T-helper 22 cell (primary cell): ENCODE data around the gene S100B.

Experiments used
- DNase-seq: peaks from one replicate; pipeline ENCODE4 v3.0.0-alpha.2; 2020; ENCODE audit warnings: low read depth

Gene S100B

DNA sequence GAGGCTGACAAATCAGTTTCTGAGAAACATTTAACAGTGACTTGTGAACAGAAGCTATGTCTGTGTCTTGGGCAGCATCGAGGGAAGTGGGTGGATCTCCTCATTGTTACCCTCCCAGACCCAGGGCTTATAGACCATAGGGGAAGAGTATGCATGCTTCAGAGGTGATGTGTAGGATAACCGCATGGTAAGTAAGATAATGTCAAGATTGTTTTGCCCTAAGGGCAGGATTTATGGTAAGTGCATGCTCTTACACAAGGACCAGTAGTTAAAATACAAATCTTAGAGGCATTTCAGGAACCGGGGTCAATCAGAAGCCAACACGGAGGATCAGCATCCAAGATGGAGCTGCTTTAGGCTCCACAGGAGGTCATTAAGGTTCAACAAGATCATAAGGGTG lies 22.8 kb upstream of the S100B start:
- DNase-seq = no peak

DNA sequence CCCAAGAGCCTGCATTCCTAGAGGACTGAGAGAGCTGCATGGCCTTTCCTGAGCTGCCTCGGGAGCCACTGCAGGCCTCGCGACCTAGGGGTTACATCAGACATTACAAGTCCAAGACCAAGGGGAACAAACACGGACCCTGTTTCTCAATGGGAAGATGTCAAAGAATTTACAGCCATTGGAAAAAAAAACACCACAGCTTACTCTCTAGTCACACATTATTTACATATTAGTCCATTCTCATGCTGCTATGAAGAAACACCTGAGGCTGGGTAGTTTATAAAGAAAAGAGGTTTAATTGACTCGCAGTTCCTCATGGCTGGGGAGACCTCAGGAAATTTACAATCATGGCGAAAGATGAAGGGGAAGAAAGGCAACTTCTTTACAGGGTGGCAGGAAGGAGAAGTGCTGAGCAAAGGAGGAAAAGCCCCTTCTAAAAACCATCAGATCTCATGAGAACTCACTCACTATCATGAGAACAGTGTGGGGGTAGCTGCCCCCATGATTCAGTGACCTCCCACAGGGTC lies 22.2 kb upstream of the S100B start:
- DNase-seq = no peak

DNA sequence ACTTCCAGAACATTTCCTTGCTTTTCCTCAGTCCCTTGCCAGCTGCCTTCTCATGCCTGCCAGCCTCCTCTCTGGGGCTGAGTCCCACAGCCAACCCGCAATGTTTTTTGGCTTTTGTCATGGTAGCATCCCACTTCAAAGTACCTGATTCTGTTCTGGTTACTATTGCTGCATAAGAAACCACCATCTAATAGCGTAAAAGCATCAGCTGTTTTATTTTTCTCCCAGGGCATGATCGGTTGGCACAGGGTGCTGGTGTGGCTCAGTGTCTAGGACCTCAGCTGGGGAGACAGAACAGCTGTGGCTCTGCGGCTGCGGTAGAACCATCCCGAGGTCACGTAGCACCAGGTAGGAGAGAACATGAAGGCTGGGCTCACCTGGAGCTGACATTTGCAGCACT lies 21.7 kb upstream of the S100B start:
- DNase-seq = no peak

DNA sequence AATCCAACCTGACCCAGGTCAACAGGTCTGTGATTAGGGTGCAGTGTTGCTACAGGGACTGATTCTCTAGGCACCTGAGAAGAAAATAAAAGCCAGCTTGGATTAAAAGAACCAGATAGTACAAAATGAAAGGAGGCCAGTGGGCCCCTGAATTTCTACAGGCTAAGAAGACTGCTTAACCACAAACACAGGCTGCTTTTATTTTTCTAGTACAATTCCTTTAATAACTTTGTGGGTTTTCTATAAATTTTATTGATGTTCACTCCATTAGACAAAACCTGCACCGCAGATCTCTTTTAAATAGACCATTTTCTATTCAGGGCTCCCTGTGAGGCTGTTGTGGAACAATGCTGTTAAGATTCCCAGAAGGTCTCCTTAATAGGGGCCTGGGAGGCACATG lies 20.9 kb upstream of the S100B start:
- DNase-seq = no peak

DNA sequence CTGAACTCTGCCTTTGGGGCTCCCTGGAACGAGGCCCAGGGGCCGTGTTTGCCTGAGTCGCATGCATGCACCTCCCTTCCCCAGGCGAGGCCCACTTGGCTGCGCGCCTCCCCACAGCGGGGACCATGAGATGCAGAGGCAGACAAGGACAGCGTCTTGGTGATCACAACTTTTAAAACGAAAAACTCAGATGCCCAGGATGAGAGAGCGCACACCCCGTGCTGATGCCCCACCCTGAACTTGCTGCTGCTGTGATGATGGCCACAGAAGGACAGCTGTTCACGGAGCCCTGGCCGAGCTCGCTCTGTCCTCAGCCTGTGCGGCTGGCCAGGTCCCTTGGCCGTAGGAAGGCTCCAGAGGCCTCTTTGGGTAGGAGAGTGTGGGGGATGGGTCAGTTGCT lies 19.2 kb upstream of the S100B start:
- DNase-seq = no peak

DNA sequence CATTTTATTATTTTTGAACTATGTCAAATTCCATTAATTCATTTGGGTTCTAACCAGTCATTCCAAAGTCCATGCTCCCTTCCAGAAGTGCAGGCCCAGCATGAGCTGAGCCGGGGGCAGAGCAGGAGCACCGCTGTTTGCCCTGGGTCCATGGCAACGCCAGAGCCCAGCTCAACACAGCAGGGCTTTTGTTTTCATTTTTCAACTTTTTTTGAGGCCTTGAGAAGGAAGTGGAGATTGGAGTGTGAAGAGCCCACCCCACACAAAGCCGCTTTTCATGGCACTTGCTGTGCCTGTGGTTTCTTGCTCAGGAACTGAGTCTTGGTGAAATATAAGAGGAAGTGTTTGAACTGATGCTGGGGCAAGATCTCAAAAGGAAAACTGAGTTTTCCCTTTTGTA lies 17.3 kb upstream of the S100B start:
- DNase-seq = no peak

DNA sequence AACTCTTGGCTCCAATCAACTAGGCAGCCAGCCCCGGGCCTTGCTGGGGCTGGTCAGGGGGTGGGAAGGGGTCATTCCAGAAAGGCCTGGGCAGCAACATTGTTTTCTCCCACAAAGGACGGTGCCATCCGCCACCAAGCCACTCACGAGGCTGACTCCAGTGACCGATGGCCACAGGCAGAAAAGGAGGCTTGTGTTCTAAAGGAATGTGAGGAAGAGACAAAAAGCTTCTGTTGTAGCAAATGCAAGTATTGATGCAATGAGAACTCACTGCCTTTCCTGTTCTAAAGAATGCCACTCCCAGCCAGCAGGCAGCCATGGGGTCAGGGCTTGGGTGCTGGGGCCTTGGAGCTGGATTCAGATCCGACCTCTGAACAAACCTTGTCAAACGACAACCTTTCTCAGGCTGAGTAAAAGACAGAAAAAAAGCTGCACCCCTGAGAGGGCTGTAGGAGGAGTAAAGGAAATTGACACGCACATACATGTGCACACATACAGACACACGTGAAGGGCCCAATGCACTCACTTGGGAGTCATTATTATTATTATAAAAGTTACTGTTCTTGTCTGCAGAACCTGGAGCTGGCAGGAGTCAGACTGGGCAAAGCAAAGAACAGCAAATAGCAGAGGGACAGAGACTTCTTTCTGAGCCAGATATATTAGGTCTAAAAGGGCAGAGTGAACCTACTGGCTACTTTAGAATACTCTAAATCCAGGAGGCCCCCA lies 16.7 kb upstream of the S100B start:
- DNase-seq = no peak

DNA sequence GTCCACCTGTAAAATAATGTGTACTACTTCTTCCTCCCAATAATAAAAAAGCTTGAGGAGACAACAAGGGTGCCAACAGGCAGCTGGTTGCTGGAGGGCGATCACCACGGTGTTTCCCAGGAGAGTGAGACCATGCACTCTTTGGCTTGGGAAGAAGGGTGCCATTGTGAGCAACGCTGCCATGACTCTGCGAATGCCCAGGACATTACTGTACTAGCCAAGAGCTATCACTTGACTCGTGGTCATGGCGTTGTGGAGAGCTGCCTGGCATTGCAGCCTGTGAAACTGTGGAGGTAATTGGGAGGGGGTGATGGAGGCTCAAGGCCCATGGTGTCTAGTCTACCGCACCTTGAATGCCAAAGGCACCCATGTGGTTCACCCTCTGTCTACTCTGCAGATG lies 16.0 kb upstream of the S100B start:
- DNase-seq = no peak

DNA sequence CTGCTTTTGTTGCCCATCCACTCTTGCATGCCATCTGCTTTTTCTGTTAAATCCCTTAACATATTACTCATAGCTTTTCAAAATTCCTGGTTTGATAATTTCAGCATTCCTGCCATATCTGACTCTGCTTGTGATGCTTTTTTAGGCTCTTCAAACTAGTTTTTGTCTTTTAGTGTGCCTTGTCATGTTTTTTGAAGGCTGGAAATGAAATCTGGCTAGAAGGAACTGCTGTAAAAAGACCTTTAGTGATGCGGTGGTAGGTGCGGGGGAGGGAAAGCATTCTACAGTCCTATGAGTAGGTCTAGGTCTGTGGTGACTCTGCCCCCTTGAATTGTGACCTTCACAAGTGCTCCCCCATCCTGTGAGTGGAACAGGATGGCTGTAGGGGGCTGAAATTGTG lies 15.0 kb upstream of the S100B start:
- DNase-seq = no peak

DNA sequence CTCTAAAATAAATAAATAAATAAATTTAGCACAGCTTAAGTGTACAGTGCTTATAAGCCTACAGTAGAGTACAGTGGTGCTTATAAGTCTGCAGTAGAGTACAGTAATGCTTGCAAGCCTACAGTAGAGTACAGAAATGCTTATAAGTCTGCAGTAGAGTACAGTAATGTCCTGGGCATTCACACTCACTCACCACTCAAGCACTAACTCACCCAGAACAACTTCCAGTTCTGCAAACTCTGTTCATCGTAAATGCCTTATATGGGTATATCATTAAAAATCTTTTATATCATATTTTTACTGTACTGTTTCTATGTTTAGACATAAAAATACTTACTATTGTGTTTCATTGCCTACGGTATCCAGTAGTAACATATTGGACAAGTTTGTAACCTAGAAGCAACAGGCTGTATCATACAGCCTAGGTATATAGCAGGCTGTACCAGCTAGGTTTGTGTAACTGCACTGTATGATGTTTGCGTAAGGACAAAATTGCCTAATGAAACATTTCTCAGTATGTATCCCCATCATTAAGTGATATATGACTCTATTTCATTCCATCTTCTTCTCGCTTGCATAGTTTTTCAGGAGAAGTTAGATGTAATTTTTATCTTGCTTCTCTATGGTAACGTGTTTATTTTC lies 14.0 kb upstream of the S100B start:
- no peak for DNase-seq

DNA sequence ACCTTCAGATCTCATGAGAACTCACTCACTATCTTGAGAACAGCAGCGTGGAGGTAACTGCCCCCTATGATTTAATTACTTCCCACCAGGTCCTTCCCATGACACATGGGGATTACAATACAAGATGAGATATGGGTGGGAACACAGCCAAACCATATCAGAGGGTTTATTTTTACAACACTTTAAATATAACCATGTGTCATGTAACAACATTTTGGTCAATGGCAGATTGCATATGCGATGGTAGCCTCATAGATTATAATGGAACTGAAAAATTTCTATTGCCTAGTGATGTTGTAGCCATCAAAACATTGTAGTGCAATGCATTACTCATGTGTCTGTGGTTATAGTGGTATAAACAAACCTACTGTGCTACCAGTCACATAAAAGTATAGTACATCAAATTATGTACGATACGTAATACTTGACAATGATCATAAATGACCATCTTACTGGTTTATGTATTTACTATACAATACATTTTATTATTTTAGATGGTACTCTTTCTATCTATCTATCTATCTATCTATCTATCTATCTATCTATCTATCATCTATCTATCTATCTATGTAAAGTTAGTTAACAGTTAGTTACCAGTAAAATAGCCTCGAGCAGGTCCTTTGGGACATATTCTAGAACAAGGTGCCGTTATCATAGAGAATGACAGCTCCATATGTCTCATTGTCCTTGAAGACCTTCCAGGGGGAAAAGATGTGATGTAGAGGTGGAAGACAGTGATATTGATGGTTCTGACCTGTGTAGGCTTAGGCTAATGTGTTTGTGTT lies 12.6 kb upstream of the S100B start:
- DNase-seq = no peak

DNA sequence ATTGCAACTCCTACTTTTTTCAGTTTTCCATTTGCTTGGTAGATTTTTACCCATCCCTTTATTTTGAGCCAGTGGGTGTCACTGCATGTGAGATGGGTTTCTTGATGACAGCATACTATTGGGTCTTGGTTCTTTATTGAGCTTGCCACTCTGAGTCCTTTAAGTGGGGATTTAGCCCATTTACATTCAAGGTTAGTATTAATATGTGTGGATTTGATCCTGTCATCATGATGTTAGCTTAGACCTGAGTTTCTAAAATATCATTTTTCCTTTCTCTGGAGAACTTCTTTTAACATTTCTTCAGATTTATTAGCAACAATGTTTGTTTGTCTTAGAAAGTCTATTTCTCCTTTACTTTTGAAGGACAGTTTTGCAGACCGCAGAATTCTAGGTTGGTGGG lies 11.8 kb upstream of the S100B start:
- DNase-seq = no peak

DNA sequence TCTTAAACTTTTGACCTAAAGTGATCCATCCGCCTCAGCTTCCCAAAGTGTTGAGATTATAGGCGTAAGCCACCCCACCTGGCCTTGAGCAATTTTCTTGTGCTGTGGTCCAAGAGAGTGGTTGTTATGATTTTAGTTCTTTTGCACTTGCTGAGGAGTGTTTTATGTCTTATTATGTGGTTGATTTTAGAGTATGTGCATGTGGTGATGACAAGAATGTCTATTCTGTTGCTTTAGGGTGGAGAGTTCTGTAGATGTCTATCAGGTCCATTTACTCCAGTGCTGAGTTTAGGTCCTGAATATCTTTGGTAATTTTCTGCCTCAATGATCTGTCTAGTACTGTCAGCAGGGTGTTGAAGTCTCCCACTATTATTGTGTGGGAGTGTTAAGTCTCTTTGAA lies 11.2 kb upstream of the S100B start:
- DNase-seq = no peak

DNA sequence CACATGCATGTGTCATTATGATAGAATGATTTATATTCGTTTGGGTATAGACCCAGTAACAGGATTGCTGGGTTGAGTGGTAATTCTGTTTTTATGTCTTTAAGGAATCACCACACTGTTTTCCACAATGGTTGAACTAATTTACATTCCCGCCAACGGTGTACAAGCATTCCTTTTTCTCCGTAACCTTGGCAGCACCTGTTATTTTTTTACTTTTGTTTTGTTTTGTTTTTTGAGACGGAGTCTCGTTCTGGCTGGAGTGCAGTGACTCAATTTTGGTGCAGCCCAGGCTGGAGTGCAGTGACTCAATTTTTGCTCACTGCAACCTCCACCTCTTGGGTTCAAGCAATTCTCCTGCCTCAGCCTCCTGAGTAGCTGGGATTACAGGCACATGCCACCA lies 8.5 kb upstream of the S100B start:
- DNase-seq = no peak

DNA sequence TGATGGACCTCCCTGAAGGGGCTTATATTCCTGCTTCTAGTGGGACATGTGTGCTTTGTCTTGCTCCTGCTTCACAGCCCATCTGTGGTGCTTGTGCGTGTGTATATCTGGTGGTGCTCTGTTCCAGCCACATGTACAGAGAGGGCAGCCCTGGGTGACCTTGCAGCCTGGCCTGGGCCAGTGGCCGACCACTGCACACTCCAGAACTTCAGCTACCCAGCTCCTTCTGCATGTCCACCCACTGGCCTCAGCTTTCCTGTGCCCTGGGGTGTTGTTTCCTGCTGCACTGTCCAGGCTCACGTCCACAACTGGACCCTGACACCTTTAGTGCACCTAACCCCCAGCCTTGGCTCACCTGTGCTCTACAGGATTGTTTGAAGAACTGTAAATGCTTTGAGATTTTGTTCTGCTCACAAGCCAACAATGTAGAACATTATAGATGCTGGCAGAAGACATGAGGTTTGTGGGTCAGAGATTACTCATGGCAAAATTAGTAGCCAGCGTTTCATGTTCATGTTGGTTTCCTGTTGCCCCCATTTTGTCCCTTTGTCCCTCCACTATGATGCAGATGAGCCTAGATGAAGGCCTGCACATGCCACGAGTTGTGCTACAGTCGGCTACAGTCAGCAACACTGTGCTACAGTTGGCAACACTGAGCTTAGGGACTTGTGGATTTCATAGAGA lies 5.3 kb upstream of the S100B start:
- DNase-seq = no peak

DNA sequence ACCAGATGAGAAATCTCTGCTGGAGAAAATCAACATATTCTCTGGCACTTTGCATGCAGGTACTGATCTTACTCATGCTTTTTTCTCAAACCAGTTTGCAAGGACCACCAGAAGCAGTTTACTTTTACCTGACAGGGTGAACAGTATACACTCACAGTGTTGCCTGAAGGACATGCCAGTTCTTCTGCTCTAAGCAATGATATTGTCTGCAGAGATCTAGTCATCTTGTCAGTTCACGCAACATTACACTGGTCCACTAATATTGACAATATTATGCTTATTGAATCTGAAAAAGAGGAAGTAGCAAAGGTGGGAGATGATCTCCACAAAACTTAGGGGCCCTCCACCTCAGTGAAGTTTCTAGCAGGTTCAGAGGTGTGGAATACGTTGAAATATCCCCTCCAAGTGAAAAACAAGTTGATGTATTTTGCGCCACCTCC lies 3.8 kb upstream of the S100B start:
- no peak for DNase-seq

DNA sequence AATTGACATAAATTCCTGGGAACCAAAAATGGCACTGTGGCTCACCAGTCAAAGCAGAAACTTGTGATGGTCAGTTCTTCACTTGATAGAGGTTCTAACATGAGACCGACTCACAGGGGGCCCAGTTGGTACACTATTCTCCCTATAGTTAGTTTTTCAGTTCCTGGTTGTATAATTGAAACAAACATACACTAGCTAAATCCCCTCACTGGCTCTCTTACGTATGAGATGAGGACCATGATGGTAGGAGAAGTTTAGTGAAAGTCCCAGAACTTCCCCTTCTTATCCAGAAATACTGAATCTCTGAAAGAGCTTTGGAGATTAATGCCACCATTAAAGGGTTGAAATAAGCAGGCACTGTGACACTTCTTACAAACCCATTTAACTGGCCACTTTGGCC lies 2.8 kb upstream of the S100B start:
- DNase-seq = no peak

DNA sequence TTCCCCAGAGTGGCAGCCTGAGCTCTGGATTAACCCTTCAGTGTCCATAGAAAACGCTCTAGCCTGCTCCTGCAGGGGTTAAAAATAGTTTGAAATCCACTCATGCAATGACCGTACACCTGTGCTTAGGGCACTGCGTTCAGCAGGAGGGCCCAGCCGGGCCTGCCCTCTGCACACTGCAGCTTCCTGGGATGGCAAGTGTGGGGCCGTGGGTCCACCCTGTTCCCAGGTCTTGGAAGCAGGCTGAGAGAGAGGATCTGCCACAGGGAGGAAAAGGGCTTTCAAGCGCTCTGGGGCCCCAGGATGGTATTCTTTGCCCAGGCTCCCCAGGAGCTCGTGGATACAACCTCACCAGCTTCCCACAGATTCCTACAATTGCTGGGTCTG lies 1.5 kb upstream of the S100B start:
- no peak for DNase-seq

DNA sequence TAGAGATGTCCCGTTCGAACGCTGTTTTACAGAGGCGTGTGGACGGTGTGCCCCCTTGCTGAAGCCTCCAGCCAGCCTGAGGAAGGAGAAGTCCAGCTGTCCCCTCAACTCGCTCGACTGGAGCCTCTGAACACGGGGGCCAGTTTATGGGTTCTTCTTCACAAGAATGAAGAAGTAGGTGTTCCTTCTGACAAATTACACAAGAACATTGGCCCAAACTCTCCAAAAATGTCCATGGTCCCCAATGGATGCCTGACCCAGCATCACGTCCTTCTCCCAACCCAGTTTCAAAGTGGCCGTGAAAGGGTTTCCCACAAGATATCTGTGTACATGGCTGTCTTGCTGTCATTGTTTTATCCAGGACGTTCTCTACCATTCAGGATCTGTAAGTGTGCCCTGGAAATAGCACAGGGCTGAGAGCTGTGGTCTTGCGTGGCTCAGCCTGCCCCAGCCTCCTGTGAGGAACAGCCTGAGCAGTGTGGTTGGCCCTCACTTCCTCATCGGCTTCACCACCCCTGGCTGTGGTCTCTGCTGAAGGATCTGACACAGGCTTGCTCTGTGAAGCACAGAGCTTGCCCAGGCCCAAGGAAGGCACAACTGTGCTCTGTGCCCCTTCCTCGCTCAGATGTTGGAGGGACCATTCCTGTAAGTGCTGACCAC lies 1.0 kb upstream of the S100B start:
- no peak for DNase-seq

DNA sequence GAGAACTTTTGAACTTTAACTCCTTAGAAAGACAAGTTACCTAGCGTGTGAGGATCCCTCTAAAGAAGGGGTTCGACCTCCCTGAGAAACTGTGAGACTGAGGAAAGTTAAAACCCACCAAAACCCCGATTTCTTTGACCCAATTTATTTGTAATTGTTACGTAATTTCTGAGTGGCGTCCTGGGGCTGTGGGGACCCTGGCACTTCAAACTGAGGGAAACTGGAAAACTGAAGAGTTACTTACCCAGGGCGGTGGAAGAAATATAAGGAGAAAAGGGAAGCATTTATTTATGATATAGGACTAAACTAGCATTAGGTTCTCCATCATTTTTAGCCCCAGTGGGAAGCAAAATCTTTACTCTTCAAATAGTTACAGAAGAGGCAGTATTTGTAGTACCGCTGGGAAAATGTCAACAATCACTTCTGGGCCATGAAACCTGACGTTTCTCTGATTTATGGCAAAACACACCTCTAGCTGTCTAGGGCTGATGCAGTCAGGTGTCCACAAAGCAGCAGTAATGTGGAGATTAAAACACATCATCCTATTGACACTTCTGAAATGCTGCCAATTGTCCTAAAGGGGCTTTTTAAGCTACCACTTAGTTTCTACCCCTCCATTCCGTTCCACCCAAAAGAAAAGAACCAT lies 430 bp downstream of the S100B start:
- DNase-seq = no peak

DNA sequence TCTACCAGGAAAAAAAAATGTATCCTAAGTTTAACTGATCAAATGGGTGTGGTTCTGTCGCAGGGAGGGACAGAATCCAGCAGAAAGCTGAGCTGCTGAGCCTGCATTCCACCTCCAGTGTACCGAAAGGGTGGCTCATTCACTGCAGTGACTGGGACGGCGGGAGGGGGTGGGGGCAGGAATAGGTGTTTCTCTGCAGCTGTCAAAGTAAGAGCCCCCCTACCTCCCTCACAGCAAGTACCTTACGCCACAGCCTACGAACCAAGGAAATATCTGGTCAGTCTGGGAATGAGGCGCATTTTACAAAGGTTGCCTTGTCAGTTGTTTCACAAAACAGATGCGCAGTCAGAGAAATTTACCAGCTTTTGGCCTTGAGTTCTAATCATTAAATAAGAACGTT lies 1.7 kb downstream of the S100B start:
- DNase-seq = no peak

DNA sequence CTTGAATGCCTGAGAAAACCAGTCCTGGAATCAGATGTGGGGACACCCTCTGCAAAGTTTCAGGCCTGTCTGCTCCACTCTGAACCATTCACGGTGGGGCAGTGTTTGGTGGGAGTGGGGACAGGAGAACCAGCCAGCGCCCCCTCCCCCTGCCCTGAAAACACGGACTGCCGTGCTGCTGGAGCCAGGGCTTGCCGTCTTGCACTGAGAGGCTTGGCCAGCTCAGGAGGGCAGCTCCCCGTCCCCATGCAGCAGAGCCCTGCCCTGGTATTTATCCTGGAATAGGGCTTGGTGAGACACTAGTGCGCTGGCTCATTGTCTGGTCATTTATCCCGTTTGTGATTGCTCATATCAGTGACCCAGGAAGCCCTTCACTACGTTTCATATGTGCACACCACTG lies 3.9 kb downstream of the S100B start:
- DNase-seq = no peak
